ENCODE data around the gene CTNNBIP1.

DNA sequence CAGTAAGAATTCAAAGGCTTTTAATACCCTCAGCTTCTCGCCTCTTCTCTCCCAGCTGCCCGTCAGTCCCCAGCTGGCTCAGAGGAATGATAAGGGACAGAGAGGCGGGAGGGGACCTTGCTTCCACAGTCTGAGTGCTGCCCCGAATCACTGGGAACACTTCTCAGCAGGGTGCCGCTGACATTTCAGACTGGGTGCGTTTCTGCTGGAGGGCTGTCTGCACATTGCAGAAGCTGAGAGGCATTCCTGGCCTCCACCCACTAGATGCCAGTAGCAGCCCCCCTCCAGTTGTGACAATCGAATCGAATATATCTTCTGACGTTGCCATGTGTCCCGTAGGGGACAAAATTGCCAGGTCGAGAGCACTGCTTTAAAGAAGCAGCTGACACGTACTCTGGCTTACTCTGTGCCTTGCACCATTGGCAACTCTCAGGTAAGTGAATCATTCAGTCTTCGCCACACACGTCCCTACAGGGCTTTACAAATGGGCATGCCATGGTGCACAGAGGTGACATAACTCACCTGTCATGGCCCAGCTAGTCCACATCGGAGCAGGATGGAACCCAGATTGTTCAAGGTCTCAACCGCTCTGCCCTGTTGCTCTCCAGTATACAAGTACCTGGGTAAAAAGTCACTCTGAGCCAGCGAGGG lies 23.9 kb downstream of the CTNNBIP1 start:
- no peak for TF ChIP-seq POLR2A (IDR thresholded peaks at IDR 0.05)
- TF ChIP-seq, protein P1, sequence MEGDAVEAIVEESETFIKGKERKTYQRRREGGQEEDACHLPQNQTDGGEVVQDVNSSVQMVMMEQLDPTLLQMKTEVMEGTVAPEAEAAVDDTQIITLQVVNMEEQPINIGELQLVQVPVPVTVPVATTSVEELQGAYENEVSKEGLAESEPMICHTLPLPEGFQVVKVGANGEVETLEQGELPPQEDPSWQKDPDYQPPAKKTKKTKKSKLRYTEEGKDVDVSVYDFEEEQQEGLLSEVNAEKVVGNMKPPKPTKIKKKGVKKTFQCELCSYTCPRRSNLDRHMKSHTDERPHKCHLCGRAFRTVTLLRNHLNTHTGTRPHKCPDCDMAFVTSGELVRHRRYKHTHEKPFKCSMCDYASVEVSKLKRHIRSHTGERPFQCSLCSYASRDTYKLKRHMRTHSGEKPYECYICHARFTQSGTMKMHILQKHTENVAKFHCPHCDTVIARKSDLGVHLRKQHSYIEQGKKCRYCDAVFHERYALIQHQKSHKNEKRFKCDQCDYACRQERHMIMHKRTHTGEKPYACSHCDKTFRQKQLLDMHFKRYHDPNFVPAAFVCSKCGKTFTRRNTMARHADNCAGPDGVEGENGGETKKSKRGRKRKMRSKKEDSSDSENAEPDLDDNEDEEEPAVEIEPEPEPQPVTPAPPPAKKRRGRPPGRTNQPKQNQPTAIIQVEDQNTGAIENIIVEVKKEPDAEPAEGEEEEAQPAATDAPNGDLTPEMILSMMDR (IDR thresholded peaks at IDR 0.05): no peak
